ENCODE measurements around the gene LDHB.
"Not testable (repeated sequence)": the region's sequence is repeated elsewhere in the genome, so short reads cannot be mapped to it uniquely, and the experiment has no call there.

The LDHB gene

GRCh38 chr12:21675641-21676040 lies 18.0 kb upstream of the LDHB start:
- H3K9me3 ChIP-seq (ENCODE audit: control insufficient read depth, insufficient read depth, low read depth, low read length) = no peaks in the 10 kb centered on the region
- no peaks in the 10 kb centered on the region for H3K36me3 ChIP-seq (ENCODE audit: control insufficient read depth in 2 of 2, insufficient read depth in 1 of 2, low read length in 2 of 2)
- CTCF ChIA-PET = no interaction called here
- no peaks in the 10 kb centered on the region for H3K4me1 ChIP-seq (ENCODE audit: control insufficient read depth, insufficient read depth, low read length)
- H3K27ac ChIP-seq (ENCODE audit: extremely low read depth, low read depth, low read length) = no peak overlapping the region
- TF ChIP-seq ZNF324 (tag by site-specific recombination; IDR thresholded peaks at IDR 0.05) = no peak
- TF ChIP-seq ZNF785 (tag by site-specific recombination; IDR thresholded peaks at IDR 0.05) = no peak
- TF ChIP-seq IKZF3 (tag by site-specific recombination; IDR thresholded peaks at IDR 0.05) = no peak
- no peak for TF ChIP-seq ZNF707 (tag by site-specific recombination; IDR thresholded peaks at IDR 0.05)
- TF ChIP-seq ZNF777 (tag by site-specific recombination; IDR thresholded peaks at IDR 0.05; ENCODE audit: borderline replicate concordance) = no peak
- no peak for TF ChIP-seq ZBTB1 (tag by site-specific recombination; IDR thresholded peaks at IDR 0.05)
- H3K4me3 ChIP-seq (ENCODE audit: low read depth, low read length) = no peak overlapping the region
- POLR2A ChIA-PET = no interaction called here

- H3K36me3 ChIP-seq (ENCODE audit: control insufficient read depth in 2 of 2, insufficient read depth in 1 of 2, low read length in 2 of 2) = no peaks in the 10 kb centered on the region
- ChIA-PET CTCF (interaction anchor here (0.6 kb wide), 1 partner anchor 44 kb away, joined by 3 read pairs; no protein-coding TSS in a partner anchor), POLR2A (no interaction called here)
- H3K4me3 ChIP-seq (ENCODE audit: low read depth, low read length) = no peak overlapping the region
- H3K9me3 ChIP-seq (ENCODE audit: control insufficient read depth, insufficient read depth, low read depth, low read length) = no peaks in the 10 kb centered on the region
- no peaks in the 10 kb centered on the region for H3K4me1 ChIP-seq (ENCODE audit: control insufficient read depth, insufficient read depth, low read length)
- no peak overlapping the region for H3K27ac ChIP-seq (ENCODE audit: extremely low read depth, low read depth, low read length)
- TF ChIP-seq HOXC10 (CRISPR knock-in tag; IDR thresholded peaks at IDR 0.05) (no peak), ZNF600 (tag by site-specific recombination; IDR thresholded peaks at IDR 0.05) (no peak), ZNF140 (tag by site-specific recombination; IDR thresholded peaks at IDR 0.05) (no peak), ZNF626 (tag by site-specific recombination; IDR thresholded peaks at IDR 0.05) (no peak), KLF7 (tag by site-specific recombination; IDR thresholded peaks at IDR 0.05; ENCODE audit: borderline replicate concordance) (no peak), ZNF248 (tag by site-specific recombination; IDR thresholded peaks at IDR 0.05) (no peak), KLF10 (tag by site-specific recombination; IDR thresholded peaks at IDR 0.05) (no peak), ELK4 (IDR thresholded peaks at IDR 0.05; ENCODE audit: borderline replicate concordance, low read depth, low read length) (no peak), ZNF585B (tag by site-specific recombination; IDR thresholded peaks at IDR 0.05) (no peak), TSHZ1 (tag by site-specific recombination; IDR thresholded peaks at IDR 0.05; ENCODE audit: borderline replicate concordance) (no peak), ZNF518A (tag by site-specific recombination; conservative IDR thresholded peaks at IDR 0.05; ENCODE audit: low read depth) (no peak), ZNF324 (tag by site-specific recombination; IDR thresholded peaks at IDR 0.05) (no peak), BCL11B (tag by site-specific recombination; IDR thresholded peaks at IDR 0.05; ENCODE audit: low read depth) (no peak), ZNF513 (tag by site-specific recombination; IDR thresholded peaks at IDR 0.05) (no peak)
These were observed 17.5 kb upstream of the LDHB start for GRCh38 chr12:21675096-21675495.

- CTCF ChIA-PET; H3K4me3 ChIP-seq (ENCODE audit: low read depth, low read length); H3K4me1 ChIP-seq (ENCODE audit: control insufficient read depth, insufficient read depth, low read length); H3K27ac ChIP-seq (ENCODE audit: extremely low read depth, low read depth, low read length); H3K36me3 ChIP-seq (ENCODE audit: control insufficient read depth in 2 of 2, insufficient read depth in 1 of 2, low read length in 2 of 2); H3K9me3 ChIP-seq (ENCODE audit: control insufficient read depth, insufficient read depth, low read depth, low read length); POLR2A ChIA-PET: not testable (repeated sequence)
These were observed 16.3 kb upstream of the LDHB start for GRCh38 chr12:21673830-21674552.
